HEK293T (cell line): Measurements from ENCODE around the gene SUSD1.

ENCODE experiments used
- BHLHE40 ChIP-seq: fragments of 450-650 bp; IDR thresholded peaks from 2 replicates; pipeline ENCODE4 v1.6.1; 2016; ENCODE audit warnings: mild to moderate bottlenecking, moderate library complexity, borderline replicate concordance
- ELF4 ChIP-seq: fragments of 450-650 bp; IDR thresholded peaks from 2 replicates; pipeline ENCODE4 v1.6.1; 2017; ENCODE audit warnings: antibody characterized with exemption
- FOXK2 ChIP-seq: fragments of 450-650 bp; IDR thresholded peaks from 2 replicates; pipeline ENCODE4 v1.6.1; 2016; ENCODE audit warnings: mild to moderate bottlenecking
- FOXM1 ChIP-seq: fragments of 450-650 bp; IDR thresholded peaks from 2 replicates; pipeline ENCODE4 v1.6.1; 2017; ENCODE audit warnings: mild to moderate bottlenecking, borderline replicate concordance
- HDGF ChIP-seq: fragments of 450-650 bp; IDR thresholded peaks from 2 replicates; pipeline ENCODE4 v1.6.1; 2017; ENCODE audit warnings: antibody characterized with exemption, borderline replicate concordance
- L3MBTL2 ChIP-seq: fragments of 450-650 bp; conservative IDR thresholded peaks from 2 replicates; pipeline ENCODE4 v1.6.1; 2016; ENCODE audit warnings: mild to moderate bottlenecking
- PKNOX1 ChIP-seq: fragments of 450-650 bp; IDR thresholded peaks from 2 replicates; pipeline ENCODE4 v1.6.1; 2016
- SP1 ChIP-seq: fragments of 450-650 bp; IDR thresholded peaks from 2 replicates; pipeline ENCODE4 v1.6.1; 2017
- SUZ12 ChIP-seq: fragments of 450-650 bp; IDR thresholded peaks from 2 replicates; pipeline ENCODE4 v1.6.1; 2016; ENCODE audit warnings: mild to moderate bottlenecking
- ZNF384 ChIP-seq: fragments of 450-650 bp; IDR thresholded peaks from 2 replicates; pipeline ENCODE4 v1.6.1; 2016

GRCh38 chr9:112042244-112042638 lies 132.9 kb downstream of the SUSD1 start:
- TF ChIP-seq ELF4 (no peak), HDGF (no peak), FOXM1 (no peak), SP1 (no peak), SUZ12 (no peak), L3MBTL2 (no peak), BHLHE40 (no peak), ZNF384 (no peak), FOXK2 (no peak), PKNOX1 (no peak)
